Limb (tissue), 2 donors: ENCODE data around the gene RAB40AL.

Experiments
- DNase-seq, 2 donors: peaks; one replicate each; pipeline ENCODE4 v3.0.0-alpha.2; 2016; ENCODE audit errors: extremely low spot score in 2 of 2

The RAB40AL gene

GRCh38 chrX:102979536-102979935, 42.5 kb downstream of the RAB40AL start:
- DNase-seq: no peak

GRCh38 chrX:102983205-102983604, 46.1 kb downstream of the RAB40AL start:
- no peak for DNase-seq

- DNase-seq: no peak
These were observed 48.1 kb downstream of the RAB40AL start for GRCh38 chrX:102985192-102985591.
